NCI-H82 (cell line): ENCODE results near the gene ASPG.

Source experiments
- DNase-seq: peaks from one replicate; lab custom pipeline; 2025; lab: John Stamatoyannopoulos, UW

ASPG gene

GRCh38 chr14:104075530-104076151 lies 9.9 kb upstream of the ASPG start:
- DNase-seq: peak; percentile 35

- DNase-seq: no peak
Observed at GRCh38 chr14:104076743-104077142, 8.8 kb upstream of the ASPG start.

- peak; percentile 90 for DNase-seq
Observed at GRCh38 chr14:104078031-104078455, 7.5 kb upstream of the ASPG start.

- no peak for DNase-seq
Observed at GRCh38 chr14:104080376-104081260, 4.9 kb upstream of the ASPG start.

- DNase-seq: no peak
Observed at GRCh38 chr14:104081261-104081835, 4.2 kb upstream of the ASPG start.

- DNase-seq: no peak
Observed at GRCh38 chr14:104081951-104082464, 3.5 kb upstream of the ASPG start.

GRCh38 chr14:104082807-104083206 lies 2.7 kb upstream of the ASPG start:
- DNase-seq: no peak

GRCh38 chr14:104084251-104085002 lies 1.1 kb upstream of the ASPG start:
- no peak for DNase-seq

- DNase-seq: no peak
Observed at GRCh38 chr14:104085889-104086201, 345 bp downstream of the ASPG start.

GRCh38 chr14:104086210-104086660 lies 735 bp downstream of the ASPG start:
- DNase-seq: no peak

- no peak for DNase-seq
Observed at GRCh38 chr14:104086661-104087461, 1.4 kb downstream of the ASPG start.

- no peak for DNase-seq
Observed at GRCh38 chr14:104087505-104087904, 2.0 kb downstream of the ASPG start.

- no peak for DNase-seq
Observed at GRCh38 chr14:104087981-104088850, 2.7 kb downstream of the ASPG start.

GRCh38 chr14:104090071-104090748 lies 4.7 kb downstream of the ASPG start:
- DNase-seq: no peak

GRCh38 chr14:104091061-104091926 lies 5.8 kb downstream of the ASPG start:
- DNase-seq: no peak

GRCh38 chr14:104091927-104092771 lies 6.6 kb downstream of the ASPG start:
- no peak for DNase-seq

GRCh38 chr14:104092931-104093365 lies 7.4 kb downstream of the ASPG start:
- no peak for DNase-seq
